CD14-positive monocyte (primary cell): Measurements from ENCODE around the gene FGD3. TPM values are rescaled to one million over a fixed set of nuclear protein-coding genes. Genes with fewer than 3 reads are reported as not detected.

Source experiments
- DNase-seq, 3 donors: peaks; one replicate each; pipeline ENCODE4 v3.0.0-alpha.2; 2011 to 2022
- H2AFZ ChIP-seq: 2 replicates; pipeline ENCODE4 v1.6.0; 2012; ENCODE audit warnings: mild to moderate bottlenecking, low read depth, low read length, inconsistent platforms; ENCODE audit not compliant: insufficient read depth, poor library complexity, severe bottlenecking
- H3K27ac ChIP-seq, 2 donors: 1 replicate in 1 of 2; 2 replicates in 1 of 2; pipeline ENCODE4 v1.5.1; 2012 to 2013; ENCODE audit warnings: low read length in 2 of 2, control low read depth in 1 of 2, inconsistent platforms in 1 of 2, low read depth in 1 of 2, mild to moderate bottlenecking in 1 of 2
- H3K27me3 ChIP-seq, 2 donors: one replicate each; pipeline versions ENCODE4 v1.6.0 to v1.6.1; 2011 to 2013; ENCODE audit warnings: low read length in 2 of 2; ENCODE audit not compliant: control insufficient read depth in 2 of 2, insufficient read depth in 2 of 2
- H3K36me3 ChIP-seq, 2 donors: replicated peaks in 1 of 2; 1 replicate in 1 of 2; 2 replicates in 1 of 2; pipeline versions ENCODE4 v1.5.1 to v1.6.1; 2012 to 2013; ENCODE audit warnings: low read length in 2 of 2, control low read depth in 1 of 2, inconsistent platforms in 1 of 2, mild to moderate bottlenecking in 1 of 2; ENCODE audit not compliant: insufficient read depth in 2 of 2, control insufficient read depth in 1 of 2
- H3K4me1 ChIP-seq, 2 donors: 1 replicate in 1 of 2; 2 replicates in 1 of 2; pipeline versions ENCODE4 v1.5.1 to v1.6.1; 2012 to 2013; ENCODE audit warnings: low read length in 2 of 2, control low read depth in 1 of 2, inconsistent platforms in 1 of 2, mild to moderate bottlenecking in 1 of 2, moderate library complexity in 1 of 2; ENCODE audit not compliant: insufficient read depth in 2 of 2, control insufficient read depth in 1 of 2
- H3K4me2 ChIP-seq: replicated peaks from 2 replicates; pipeline ENCODE3; 2012; ENCODE audit warnings: low read length, moderate library complexity, mild to moderate bottlenecking; ENCODE audit not compliant: poor library complexity, severe bottlenecking; ENCODE audit errors: extremely low read depth
- H3K4me3 ChIP-seq, 3 experiments: fragments of 200-600 bp in 1 of 3; sonication (generic) in 1 of 3; replicated peaks in 1 of 3; 1 replicate in 2 of 3; 2 replicates in 1 of 3; pipeline ENCODE4 v1.5.1; 2011 to 2013; ENCODE audit warnings: low read length in 3 of 3, mild to moderate bottlenecking in 3 of 3, control low read depth in 2 of 3, low read depth in 2 of 3, inconsistent platforms in 1 of 3, moderate library complexity in 1 of 3
- H3K79me2 ChIP-seq: 2 replicates; pipeline ENCODE4 v1.6.0; 2012; ENCODE audit warnings: mild to moderate bottlenecking, control low read depth, inconsistent platforms, low read length, moderate library complexity; ENCODE audit not compliant: insufficient read depth
- H3K9ac ChIP-seq: 2 replicates; pipeline ENCODE4 v1.6.0; 2017; ENCODE audit warnings: low read length, mild to moderate bottlenecking; ENCODE audit not compliant: insufficient read depth, poor library complexity, severe bottlenecking
- H3K9me3 ChIP-seq, 2 donors: replicated peaks in 1 of 2; 1 replicate in 1 of 2; 2 replicates in 1 of 2; pipeline versions ENCODE4 v1.5.1 to v1.6.1; 2012 to 2013; ENCODE audit warnings: low read length in 2 of 2, control low read depth in 1 of 2; ENCODE audit not compliant: control insufficient read depth in 1 of 2, insufficient read depth in 1 of 2
- H4K20me1 ChIP-seq: 2 replicates; pipeline ENCODE4 v1.6.0; 2012; ENCODE audit warnings: mild to moderate bottlenecking, low read length, control low read depth, moderate library complexity; ENCODE audit not compliant: insufficient read depth
- H3K27ac Mint-ChIP-seq, 7 donors: one replicate each; pipeline ENCODE4 v1.8.0; 2020; ENCODE audit warnings: mild to moderate bottlenecking in 7 of 7, mixed read lengths in 7 of 7, moderate library complexity in 6 of 7, inconsistent platforms in 2 of 7
- H3K27me3 Mint-ChIP-seq, 3 donors: one replicate each; pipeline ENCODE4 v1.8.0; 2021 to 2022; ENCODE audit warnings: low read depth in 3 of 3, mild to moderate bottlenecking in 3 of 3, mixed read lengths in 3 of 3, moderate library complexity in 3 of 3, inconsistent platforms in 1 of 3
- H3K36me3 Mint-ChIP-seq, 2 donors: one replicate each; pipeline ENCODE4 v1.8.0; 2020; ENCODE audit warnings: mixed read lengths in 2 of 2, inconsistent platforms in 1 of 2, mild to moderate bottlenecking in 1 of 2
- H3K4me1 Mint-ChIP-seq: one replicate; pipeline ENCODE4 v1.8.0; 2020; ENCODE audit warnings: mild to moderate bottlenecking, mixed read lengths
- H3K4me3 Mint-ChIP-seq, 2 donors: one replicate each; pipeline ENCODE4 v1.8.0; 2020; ENCODE audit warnings: mild to moderate bottlenecking in 2 of 2, mixed read lengths in 2 of 2, moderate library complexity in 1 of 2
- H3K9me3 Mint-ChIP-seq, 7 donors: one replicate each; pipeline ENCODE4 v1.8.0; 2020 to 2022; ENCODE audit warnings: mixed read lengths in 7 of 7, mild to moderate bottlenecking in 6 of 7, moderate library complexity in 6 of 7, inconsistent platforms in 2 of 7
- WGBS: methylation state at CpG from one replicate; pipeline ENCODE4 v1.1.5; 2013; ENCODE audit warnings: missing lambda C conversion rate; ENCODE audit not compliant: insufficient coverage; 5-methylcytosine and 5-hydroxymethylcytosine counted together
- intact Hi-C, 2 donors: fragments of 100-400 bp; cut with micrococcal nuclease; formaldehyde crosslinking; loops; one replicate each; pipeline versions ENCODE4 v1.15.0 to v1.15.1; 2023
- polyA plus RNA-seq, 3 donors: library from polyadenylated mRNA; depleted of rRNA in 1 of 3; unstranded in 2 of 3; stranded (reverse) in 1 of 3; fragments of 300-500 nt in 2 of 3; fragments of >200 nt in 1 of 3; fragmentation: Illumina TruSeq in 2 of 3; gene quantifications; 1 replicate in 2 of 3; 2 replicates in 1 of 3; pipeline ENCODE4 v1.2.3, GENCODE V29; 2012 to 2021
- TF ChIP-seq, protein P1 (sequence below): fragments of 200-600 bp; IDR thresholded peaks from one replicate; pipeline ENCODE4 v1.8.0; 2022; ENCODE audit warnings: antibody characterized with exemption, mild to moderate bottlenecking

The FGD3 gene
- polyA plus RNA-seq, 3 donors, result 32.4 to 120 (median 56.2) TPM

DNA sequence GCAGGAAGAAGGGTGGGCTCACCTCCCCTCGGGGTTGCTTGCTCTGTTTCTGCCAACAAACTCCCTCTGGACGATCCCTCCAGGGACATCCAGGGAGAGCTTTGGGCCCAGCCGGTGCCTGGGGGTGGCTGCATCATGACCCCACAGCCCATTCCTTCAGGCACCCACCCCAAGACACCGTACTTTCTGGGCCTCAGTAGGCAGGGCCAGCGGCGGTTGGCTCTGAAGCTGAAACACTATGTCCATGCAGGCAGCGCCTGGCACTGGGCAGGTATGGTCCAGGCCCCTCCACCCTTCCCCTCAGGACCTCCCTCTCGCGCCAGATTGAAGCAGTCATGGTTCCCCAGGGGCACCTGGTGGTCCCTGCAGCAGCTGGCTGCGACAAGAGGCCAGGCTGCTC, 92.7 kb downstream of the FGD3 start:
- WGBS, result 85% methylated on average over 2 of the region's 10 CpGs
- H3K4me1 ChIP-seq, result peaks cover 87 to 98% of the 10 kb centered on the region in 2 donors

DNA sequence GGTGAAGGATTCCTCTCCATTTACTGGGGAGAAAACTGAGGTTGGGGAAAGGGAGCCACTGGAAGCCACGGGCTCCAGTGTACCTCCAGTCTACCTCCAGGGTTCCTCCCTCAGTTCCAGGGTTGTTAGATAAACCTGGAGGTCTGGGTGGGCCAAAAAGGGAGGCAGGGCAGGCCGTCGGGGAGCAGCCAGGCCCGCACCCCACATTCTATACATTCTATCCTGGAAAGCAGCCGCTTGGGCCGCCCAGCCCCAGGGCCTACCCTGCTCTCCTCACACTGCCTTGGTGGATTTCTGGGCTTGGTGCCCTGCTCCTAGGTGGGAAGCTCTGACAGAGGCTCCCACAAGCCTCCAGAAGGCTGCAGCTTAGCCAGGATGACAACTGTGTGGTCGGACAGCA, 93.1 kb downstream of the FGD3 start:
- Histone ChIP-seq H2AFZ (no peak overlapping the region), H3K4me2 (no peak overlapping the region), H3K9me3 (peaks cover 0 to 3% of the 10 kb centered on the region in 2 donors), H3K4me3 (no peak overlapping the region), H4K20me1 (peaks cover 13% of the 10 kb centered on the region), H3K4me1 (peaks cover 89 to 98% of the 10 kb centered on the region in 2 donors), H3K27ac (no peak overlapping the region), H3K79me2 (peaks cover 8% of the 10 kb centered on the region), H3K27me3 (no peaks in the 10 kb centered on the region), H3K36me3 (peaks cover 13 to 16% of the 10 kb centered on the region in 2 donors), H3K9ac (no peak overlapping the region)
- peaks cover 93% of the 10 kb centered on the region for H3K4me1 Mint-ChIP-seq
- DNase-seq, result no peak
- intact Hi-C loops, result no loop called here
- no peaks in the 10 kb centered on the region for H3K9me3 Mint-ChIP-seq
- peak overlapping the region in 2 of 7 donors; percentile 41 to 62 for H3K27ac Mint-ChIP-seq
- TF ChIP-seq, protein P1, sequence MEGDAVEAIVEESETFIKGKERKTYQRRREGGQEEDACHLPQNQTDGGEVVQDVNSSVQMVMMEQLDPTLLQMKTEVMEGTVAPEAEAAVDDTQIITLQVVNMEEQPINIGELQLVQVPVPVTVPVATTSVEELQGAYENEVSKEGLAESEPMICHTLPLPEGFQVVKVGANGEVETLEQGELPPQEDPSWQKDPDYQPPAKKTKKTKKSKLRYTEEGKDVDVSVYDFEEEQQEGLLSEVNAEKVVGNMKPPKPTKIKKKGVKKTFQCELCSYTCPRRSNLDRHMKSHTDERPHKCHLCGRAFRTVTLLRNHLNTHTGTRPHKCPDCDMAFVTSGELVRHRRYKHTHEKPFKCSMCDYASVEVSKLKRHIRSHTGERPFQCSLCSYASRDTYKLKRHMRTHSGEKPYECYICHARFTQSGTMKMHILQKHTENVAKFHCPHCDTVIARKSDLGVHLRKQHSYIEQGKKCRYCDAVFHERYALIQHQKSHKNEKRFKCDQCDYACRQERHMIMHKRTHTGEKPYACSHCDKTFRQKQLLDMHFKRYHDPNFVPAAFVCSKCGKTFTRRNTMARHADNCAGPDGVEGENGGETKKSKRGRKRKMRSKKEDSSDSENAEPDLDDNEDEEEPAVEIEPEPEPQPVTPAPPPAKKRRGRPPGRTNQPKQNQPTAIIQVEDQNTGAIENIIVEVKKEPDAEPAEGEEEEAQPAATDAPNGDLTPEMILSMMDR, result no peak
- no peak overlapping the region for H3K4me3 Mint-ChIP-seq
- 95% methylated on average over 3 of the region's 7 CpGs for WGBS
- peaks cover 15 to 21% of the 10 kb centered on the region in 2 donors for H3K36me3 Mint-ChIP-seq
- no peaks in the 10 kb centered on the region for H3K27me3 Mint-ChIP-seq

More for the DNA sequence above, 92.7 kb downstream of the FGD3 start:
- no peaks in the 10 kb centered on the region for H3K9me3 Mint-ChIP-seq
- Histone ChIP-seq H2AFZ (no peak overlapping the region), H4K20me1 (peaks cover 16% of the 10 kb centered on the region), H3K9me3 (peaks cover 0 to 3% of the 10 kb centered on the region in 2 donors), H3K27me3 (no peaks in the 10 kb centered on the region), H3K36me3 (peaks cover 17 to 21% of the 10 kb centered on the region in 2 donors), H3K4me3 (no peak overlapping the region), H3K9ac (no peak overlapping the region), H3K27ac (no peak overlapping the region), H3K79me2 (peaks cover 8% of the 10 kb centered on the region), H3K4me2 (no peak overlapping the region)
- TF ChIP-seq, protein P1, result no peak
- H3K4me1 Mint-ChIP-seq, result peaks cover 92% of the 10 kb centered on the region
- no peak overlapping the region for H3K4me3 Mint-ChIP-seq
- no peak for DNase-seq
- H3K27me3 Mint-ChIP-seq, result no peaks in the 10 kb centered on the region
- no peak overlapping the region for H3K27ac Mint-ChIP-seq
- peaks cover 19 to 26% of the 10 kb centered on the region in 2 donors for H3K36me3 Mint-ChIP-seq
- intact Hi-C loops, result loop anchor here in 1 of 2 donors (5.0 kb wide), 1 partner anchor 52 kb away; no protein-coding TSS in a partner anchor
